GM10266 (cell line): ENCODE results near the gene NFIA.

Experiments used
- DNase-seq: peaks from one replicate; pipeline ENCODE4 v3.0.0; 2012; ENCODE audit errors: extremely low spot score
- CTCF ChIP-seq: IDR thresholded peaks from 2 replicates; pipeline ENCODE4 v1.5.1; 2012; ENCODE audit warnings: mild to moderate bottlenecking, low read depth; ENCODE audit not compliant: control insufficient read depth, insufficient read depth; ENCODE audit errors: missing control alignments

The NFIA gene

DNA sequence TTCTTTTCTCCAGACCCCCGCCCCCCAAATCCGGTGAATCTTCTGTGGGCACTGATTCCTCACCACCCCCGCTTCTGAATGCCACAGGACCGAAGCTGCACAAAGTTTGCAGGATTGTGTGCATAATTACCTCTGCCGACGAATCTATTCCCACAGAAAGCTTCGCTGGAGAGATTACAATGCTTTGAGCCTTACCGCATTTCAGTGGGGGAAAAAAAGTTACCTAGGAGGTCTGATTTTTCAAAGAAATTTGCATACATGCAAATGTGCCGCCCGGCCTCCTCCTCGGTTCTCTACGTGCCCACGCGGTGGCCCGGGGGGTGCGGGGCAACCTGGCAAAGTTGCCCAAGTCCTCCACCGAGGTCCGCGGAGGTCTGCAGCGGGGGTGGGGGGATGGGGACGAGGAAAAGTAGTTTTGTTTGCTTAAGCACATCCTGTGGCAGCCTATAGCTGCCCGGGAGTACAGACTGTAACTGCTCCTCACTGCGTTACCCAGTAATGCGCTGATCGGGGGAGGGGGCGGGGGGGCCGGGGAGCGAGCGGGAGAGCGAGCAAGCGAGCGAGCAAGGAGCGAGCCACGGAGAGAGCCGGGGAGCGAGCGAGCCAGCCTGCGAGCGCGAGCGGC, 563 bp upstream of the NFIA start:
- no peak for DNase-seq
- TF ChIP-seq CTCF, result no peak

DNA sequence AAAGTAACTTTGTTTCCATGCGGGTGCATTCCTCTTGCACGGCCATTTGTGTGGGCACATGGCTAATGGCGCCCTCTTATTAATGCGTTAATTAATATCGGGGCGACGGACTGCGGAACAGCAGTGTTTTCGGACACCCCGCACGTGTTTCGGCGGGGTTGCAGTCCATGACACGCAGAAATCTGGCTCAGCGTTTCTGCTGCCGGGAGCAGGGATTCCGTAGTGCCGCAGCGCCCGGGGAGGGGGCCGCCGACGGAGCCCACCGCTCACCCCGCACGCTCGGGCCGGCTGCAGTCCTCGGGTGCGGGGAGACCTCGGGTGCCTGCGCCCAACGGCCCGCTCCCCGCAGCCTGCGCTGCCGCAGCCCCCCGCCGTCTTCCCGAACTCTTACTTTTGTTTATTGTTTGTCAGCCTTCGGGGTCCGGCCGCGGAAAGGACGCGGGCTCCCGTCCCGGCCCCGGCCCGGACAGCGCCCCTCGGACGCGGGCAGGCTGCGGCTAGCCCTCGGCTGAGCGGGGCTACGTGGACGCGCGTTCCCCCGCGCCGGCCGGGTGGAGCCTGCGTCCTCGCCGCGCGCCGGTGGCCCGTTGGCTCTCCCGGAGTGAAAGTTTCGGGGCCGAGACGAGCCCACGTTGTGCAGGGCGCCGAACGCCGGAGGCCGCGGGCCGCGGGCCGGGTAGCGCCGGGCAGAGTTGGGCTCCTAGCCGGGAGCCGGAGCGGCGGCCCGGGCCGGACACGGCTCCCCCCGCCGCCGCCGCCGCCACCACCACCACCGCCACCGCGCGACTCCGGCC, 849 bp downstream of the NFIA start:
- peak; percentile 36 for DNase-seq

DNA sequence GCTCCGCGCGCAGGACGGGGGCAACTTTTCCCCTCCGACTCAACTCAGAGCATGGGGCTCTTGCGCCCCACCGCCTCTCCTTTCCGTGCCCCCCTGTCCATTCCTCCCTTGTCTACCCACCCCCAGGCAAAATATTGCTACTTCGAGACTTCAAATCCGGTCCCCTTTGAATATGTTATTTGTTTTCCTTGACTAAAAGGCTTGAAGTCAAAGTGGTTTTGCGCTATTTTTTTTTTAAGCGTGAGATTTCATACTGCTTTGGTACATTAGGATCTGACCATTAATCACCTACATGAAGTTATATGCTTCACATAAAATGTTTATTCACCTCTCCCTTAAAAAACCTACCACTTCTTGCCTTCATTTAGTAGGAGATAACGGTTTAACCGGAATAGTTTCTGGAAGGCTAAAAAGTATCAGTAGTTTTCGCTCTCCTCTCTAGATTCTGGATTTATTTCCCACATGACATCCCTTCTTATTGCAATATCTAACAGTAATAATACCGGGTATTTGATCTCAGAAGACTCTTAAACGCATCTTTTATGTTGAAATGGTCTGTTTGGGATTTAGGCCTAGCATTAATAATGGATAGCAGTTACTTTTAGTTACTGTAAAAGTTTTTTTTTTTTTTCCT, 1.6 kb downstream of the NFIA start:
- DNase-seq, result no peak

More for the DNA sequence above, 849 bp downstream of the NFIA start:
- no peak for TF ChIP-seq CTCF

GRCh38 chr1:61084491-61085031, 2.2 kb downstream of the NFIA start:
- no peak for TF ChIP-seq CTCF
- DNase-seq, result no peak

More for the DNA sequence above, 1.6 kb downstream of the NFIA start:
- no peak for TF ChIP-seq CTCF

- DNase-seq, result no peak
- TF ChIP-seq CTCF, result no peak
Observed at GRCh38 chr1:61085206-61085982, 3.0 kb downstream of the NFIA start.

DNA sequence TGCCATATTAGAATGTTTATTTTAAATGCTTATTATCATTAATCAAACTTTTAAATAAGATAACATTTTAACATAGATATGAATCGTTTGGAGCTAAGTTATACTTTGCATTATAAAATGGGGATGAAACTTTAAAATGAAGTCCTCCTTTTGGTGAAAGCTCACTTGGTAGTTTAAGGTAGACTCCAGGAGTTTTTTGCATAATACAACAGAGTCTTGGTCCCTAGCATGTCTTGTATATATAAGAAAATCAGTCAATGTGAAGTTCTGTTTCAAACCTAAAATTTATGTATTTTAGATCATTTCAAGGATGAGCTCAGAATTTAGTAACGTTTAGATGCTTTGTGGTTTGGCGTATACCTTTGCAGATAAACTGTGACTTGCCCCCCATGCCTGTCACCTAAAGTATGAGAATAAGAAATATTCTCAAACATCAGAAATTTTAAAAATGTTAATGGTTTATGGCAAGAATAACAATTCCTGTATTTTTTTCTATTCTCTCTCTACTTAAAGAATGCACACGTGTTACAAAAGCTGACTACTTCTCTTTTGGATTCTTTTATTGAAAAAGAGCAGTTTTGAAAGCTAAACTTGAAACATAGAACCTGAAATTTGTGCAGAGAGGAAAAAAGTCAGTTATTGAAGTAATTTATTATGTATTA, 3.8 kb downstream of the NFIA start:
- no peak for TF ChIP-seq CTCF
- DNase-seq, result no peak
